Upper lobe of left lung (tissue), 6 donors: ENCODE results near the gene KANK3. TPM values are rescaled to one million over a fixed set of nuclear protein-coding genes. Genes with fewer than 3 reads are reported as not detected.
"Not testable (repeated sequence)": the region's sequence is repeated elsewhere in the genome, so short reads cannot be mapped to it uniquely, and the experiment has no call there.

ENCODE experiments used
- ATAC-seq, 2 donors: fragments of 200-7000 bp; cut with Tn5 transposase; one replicate each; pipeline ENCODE4 v1.9.1; 2022; ENCODE audit warnings: mild to moderate bottlenecking in 2 of 2, moderate library complexity in 2 of 2; ENCODE audit not compliant: low FRiP score in 2 of 2
- DNase-seq, 2 donors: peaks; one replicate each; pipeline ENCODE4 v3.0.0-alpha.2; 2019 to 2020
- H3K27ac ChIP-seq, 4 donors: fragments of 200-600 bp; sonication (generic); one replicate each; pipeline ENCODE4 v1.5.1; 2016 to 2019
- H3K27me3 ChIP-seq, 4 donors: fragments of 200-600 bp; sonication (generic); one replicate each; pipeline ENCODE4 v1.5.1; 2017 to 2019
- H3K36me3 ChIP-seq, 4 donors: fragments of 200-600 bp; sonication (generic); one replicate each; pipeline ENCODE4 v1.5.1; 2016 to 2019
- H3K4me1 ChIP-seq, 4 donors: fragments of 200-600 bp; sonication (generic); one replicate each; pipeline ENCODE4 v1.5.1; 2018 to 2019
- H3K4me3 ChIP-seq, 4 donors: fragments of 200-600 bp; sonication (generic); one replicate each; pipeline ENCODE4 v1.5.1; 2017 to 2019; ENCODE audit warnings: mild to moderate bottlenecking in 2 of 4, moderate library complexity in 1 of 4
- H3K9me3 ChIP-seq, 4 donors: fragments of 200-600 bp; sonication (generic); one replicate each; pipeline ENCODE4 v1.5.1; 2018 to 2019
- CTCF ChIP-seq, 6 experiments: fragments of 450-650 bp in 4 of 6; fragments of 200-600 bp in 2 of 6; sonication (generic) in 2 of 6; IDR thresholded peaks; one replicate each; pipeline ENCODE4 v1.5.1; 2016 to 2019; ENCODE audit warnings: antibody characterized with exemption in 6 of 6
- EP300 ChIP-seq, 4 donors: sonication (generic); formaldehyde crosslinking; IDR thresholded peaks; one replicate each; pipeline ENCODE4 v1.5.1; 2017; ENCODE audit warnings: antibody characterized with exemption in 4 of 4, control low read depth in 2 of 4
- POLR2A ChIP-seq, 4 donors: fragments of 450-650 bp; IDR thresholded peaks; one replicate each; pipeline ENCODE4 v1.5.1; 2016 to 2017; ENCODE audit warnings: antibody characterized with exemption in 4 of 4, mild to moderate bottlenecking in 2 of 4
- POLR2AphosphoS5 ChIP-seq, 2 donors: sonication (generic); formaldehyde crosslinking; IDR thresholded peaks; one replicate each; pipeline ENCODE4 v1.5.1; 2017; ENCODE audit warnings: antibody characterized with exemption in 2 of 2
- WGBS, 2 donors: methylation state at CpG; one replicate each; pipeline ENCODE4 v1.1.5; 2017 to 2018; 5-methylcytosine and 5-hydroxymethylcytosine counted together
- total RNA-seq, 6 donors: library from RNA; depleted of rRNA in 4 of 6; stranded (reverse); fragments of >200 nt in 4 of 6; gene quantifications; one replicate each; pipeline versions ENCODE4 v1.1.0 to v1.2.1, GENCODE V29; 2016 to 2021
- donor health status: DM: no; HTN: no; CAD: no; lungs with moderate emphysema.
- donor health status: DM: no; HTN: yes; CAD: no; lungs with severe emphysema.

Gene KANK3
- total RNA-seq, 6 donors from 2014 or later: 27.7 to 109 (median 56.9) TPM

DNA sequence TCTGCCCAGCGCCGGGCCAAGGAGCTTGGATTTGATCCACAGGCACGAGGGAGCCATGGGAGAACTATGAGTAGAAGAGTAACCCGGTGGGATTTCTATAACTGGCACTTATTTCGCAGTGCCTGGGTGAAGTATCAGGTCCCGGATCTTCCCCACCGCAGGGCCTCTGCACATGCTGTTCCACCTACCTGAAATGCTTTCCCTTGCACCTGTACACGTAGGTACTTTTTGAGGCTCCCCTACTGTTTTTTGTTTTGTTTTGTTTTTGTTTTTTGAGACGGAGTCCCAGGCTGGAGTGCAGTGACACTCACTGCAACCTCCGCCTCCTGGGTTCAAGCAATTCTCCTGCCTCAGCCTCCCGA, 402 bp upstream of the KANK3 start:
- peak overlapping the region in 3 of 4 donors; percentile 93 to 98 (median 95) for H3K27ac ChIP-seq
- peaks cover 19 to 42% (median 20%) of the 10 kb centered on the region in 4 donors for H3K4me1 ChIP-seq
- TF ChIP-seq POLR2A (IDR thresholded peaks at IDR 0.05) (no peak), CTCF (IDR thresholded peaks at IDR 0.05) (no peak), POLR2AphosphoS5 (IDR thresholded peaks at IDR 0.05) (no peak), EP300 (IDR thresholded peaks at IDR 0.05) (no peak)
- no peaks in the 10 kb centered on the region for H3K27me3 ChIP-seq
- ATAC-seq: no peak
- H3K36me3 ChIP-seq: no peaks in the 10 kb centered on the region
- no peaks in the 10 kb centered on the region for H3K9me3 ChIP-seq
- no peak for DNase-seq
- peak overlapping the region in 3 of 4 donors; percentile 64 to 69 (median 64) for H3K4me3 ChIP-seq
- 43 to 50% methylated on average over 9 to 11 of the region's 11 CpGs for WGBS, 2 donors

- ATAC-seq (peak; percentile 4 to 9), DNase-seq (no peak)
- no peaks in the 10 kb centered on the region for H3K36me3 ChIP-seq
- WGBS, 2 donors: 38 to 49% methylated on average over 6 to 14 of the region's 14 CpGs
- peaks cover 19 to 43% (median 29%) of the 10 kb centered on the region in 4 donors for H3K4me1 ChIP-seq
- peak overlapping the region; percentile 56 to 69 (median 64) for H3K4me3 ChIP-seq
- H3K9me3 ChIP-seq: no peaks in the 10 kb centered on the region
- H3K27ac ChIP-seq: peak overlapping the region; percentile 93 to 98 (median 96)
- no peaks in the 10 kb centered on the region for H3K27me3 ChIP-seq
- TF ChIP-seq CTCF (IDR thresholded peaks at IDR 0.05) (no peak), EP300 (IDR thresholded peaks at IDR 0.05) (no peak), POLR2AphosphoS5 (IDR thresholded peaks at IDR 0.05) (peak in 1 of 2 donors; percentile 5)
These were observed 762 bp downstream of the KANK3 start for GRCh38 chr19:8342316-8342683.

GRCh38 chr19:8341504-8341903, 1.6 kb downstream of the KANK3 start:
- not testable (repeated sequence) for DNase-seq, H3K27me3 ChIP-seq

GRCh38 chr19:8340341-8341096, 2.5 kb downstream of the KANK3 start:
- peak in 3 of 4 donors; percentile 87 to 96 (median 93) for TF ChIP-seq EP300 (IDR thresholded peaks at IDR 0.05)
- TF ChIP-seq POLR2A (IDR thresholded peaks at IDR 0.05): no peak
- TF ChIP-seq POLR2AphosphoS5 (IDR thresholded peaks at IDR 0.05): peak; percentile 98 to 100
- peak; percentile 13 to 78 (median 48) for TF ChIP-seq CTCF (IDR thresholded peaks at IDR 0.05)
- peaks cover 19 to 58% (median 36%) of the 10 kb centered on the region in 4 donors for H3K4me1 ChIP-seq
- peak overlapping the region; percentile 93 to 98 (median 96) for H3K27ac ChIP-seq
- WGBS, 2 donors: 16 to 18% methylated on average over 15 of the region's 15 CpGs
- peaks cover 0 to 2% (median under 1%) of the 10 kb centered on the region in 4 donors for H3K27me3 ChIP-seq
- no peaks in the 10 kb centered on the region for H3K9me3 ChIP-seq
- H3K4me3 ChIP-seq: peak overlapping the region in 2 of 4 donors; percentile 2 to 69
- DNase-seq: peak in 1 of 2 donors; percentile 72
- peak; percentile 20 to 66 for ATAC-seq
- H3K36me3 ChIP-seq: no peaks in the 10 kb centered on the region

More at GRCh38 chr19:8341504-8341903, 1.6 kb downstream of the KANK3 start:
- not testable (repeated sequence) for H3K9me3 ChIP-seq, H3K36me3 ChIP-seq, ATAC-seq
- peak overlapping the region; percentile 93 to 98 (median 96) for H3K27ac ChIP-seq
- WGBS, 2 donors: 81 to 98% methylated on average over 4 of the region's 4 CpGs
- peaks cover 19 to 48% (median 32%) of the 10 kb centered on the region in 4 donors for H3K4me1 ChIP-seq
- H3K4me3 ChIP-seq: peak overlapping the region in 3 of 4 donors; percentile 64 to 69 (median 64)

GRCh38 chr19:8338835-8339234, 4.2 kb downstream of the KANK3 start:
- ATAC-seq: no peak
- TF ChIP-seq POLR2A (IDR thresholded peaks at IDR 0.05): no peak
- peak; percentile 59 to 72 for TF ChIP-seq POLR2AphosphoS5 (IDR thresholded peaks at IDR 0.05)
- no peak for TF ChIP-seq EP300 (IDR thresholded peaks at IDR 0.05)
- TF ChIP-seq CTCF (IDR thresholded peaks at IDR 0.05): no peak
- H3K9me3 ChIP-seq: no peaks in the 10 kb centered on the region
- peaks cover 0 to 12% (median 6%) of the 10 kb centered on the region in 4 donors for H3K36me3 ChIP-seq
- peaks cover 29 to 75% (median 48%) of the 10 kb centered on the region in 4 donors for H3K4me1 ChIP-seq
- H3K27ac ChIP-seq: peak overlapping the region in 2 of 4 donors; percentile 93 to 98
- no peak for DNase-seq
- no peak overlapping the region for H3K4me3 ChIP-seq
- H3K27me3 ChIP-seq: peaks cover 0 to 18% (median 10%) of the 10 kb centered on the region in 4 donors
- WGBS, 2 donors: 50 to 59% methylated on average over 6 of the region's 6 CpGs
